Fibroblast of lung (primary cell): Measurements from ENCODE around the gene HP1BP3. TPM values are rescaled to one million over a fixed set of nuclear protein-coding genes. Genes with fewer than 3 reads are reported as not detected.

Experiments
- DNase-seq, 2 donors: peaks; one replicate each; pipeline versions ENCODE4 v3.0.0 to v3.0.0-alpha.2; 2010; ENCODE audit warnings: low read depth in 2 of 2
- H2AFZ ChIP-seq: 2 replicates; pipeline ENCODE4 v1.5.1; 2012; ENCODE audit warnings: low read length, control low read depth, inconsistent platforms
- H3K27ac ChIP-seq: 2 replicates; pipeline ENCODE4 v1.5.1; 2011; ENCODE audit warnings: low read length, control low read depth; ENCODE audit not compliant: insufficient read depth
- H3K27me3 ChIP-seq: 2 replicates; pipeline ENCODE4 v1.5.1; 2011; ENCODE audit warnings: mild to moderate bottlenecking, low read length; ENCODE audit not compliant: control insufficient read depth, insufficient read depth
- H3K36me3 ChIP-seq: 2 replicates; pipeline ENCODE4 v1.5.1; 2011; ENCODE audit warnings: low read length; ENCODE audit not compliant: control insufficient read depth, insufficient read depth
- H3K4me1 ChIP-seq: 2 replicates; pipeline ENCODE4 v1.5.1; 2011; ENCODE audit warnings: low read length; ENCODE audit not compliant: control insufficient read depth, insufficient read depth; ENCODE audit errors: extremely low read depth
- H3K4me2 ChIP-seq: 2 replicates; pipeline ENCODE4 v1.5.1; 2011; ENCODE audit warnings: low read length, control low read depth; ENCODE audit not compliant: insufficient read depth; ENCODE audit errors: extremely low read depth
- H3K4me3 ChIP-seq, 4 experiments: fragments of 200-600 bp in 1 of 4; sonication (generic) in 1 of 4; replicated peaks in 1 of 4; 2 replicates each; pipeline ENCODE4 v1.5.1; 2011 to 2016; ENCODE audit warnings: low read length in 4 of 4, low read depth in 3 of 4, mild to moderate bottlenecking in 3 of 4, control low read depth in 2 of 4, inconsistent platforms in 1 of 4, mixed read lengths in 1 of 4; ENCODE audit not compliant: insufficient read depth in 1 of 4; ENCODE audit errors: control extremely low read depth in 1 of 4
- H3K79me2 ChIP-seq: 2 replicates; pipeline ENCODE4 v1.5.1; 2012; ENCODE audit warnings: mild to moderate bottlenecking, low read length, inconsistent platforms; ENCODE audit not compliant: control insufficient read depth, insufficient read depth
- H3K9ac ChIP-seq: 2 replicates; pipeline ENCODE4 v1.5.1; 2011; ENCODE audit warnings: mild to moderate bottlenecking, low read length, control low read depth; ENCODE audit not compliant: insufficient read depth
- H3K9me3 ChIP-seq: 2 replicates; pipeline ENCODE4 v1.5.1; 2012; ENCODE audit warnings: low read depth, low read length; ENCODE audit not compliant: control insufficient read depth, insufficient read depth
- H4K20me1 ChIP-seq: 2 replicates; pipeline ENCODE4 v1.5.1; 2011; ENCODE audit warnings: low read length; ENCODE audit not compliant: control insufficient read depth, insufficient read depth; ENCODE audit errors: extremely low read depth
- EZH2 ChIP-seq: IDR thresholded peaks from 2 replicates; pipeline ENCODE4 v1.5.1; 2012; ENCODE audit warnings: low read length, control low read depth, mild to moderate bottlenecking; ENCODE audit errors: missing control alignments
- polyA plus RNA-seq, 2 donors: library from polyadenylated mRNA; depleted of rRNA in 1 of 2; stranded (reverse) in 1 of 2; unstranded in 1 of 2; fragments of >200 nt; gene quantifications; 2 replicates each; pipeline ENCODE4 v1.2.1, GENCODE V29; 2011 to 2012; ENCODE audit warnings: missing spikeins in 1 of 2
- total RNA-seq: library from RNA; depleted of rRNA; stranded (reverse); fragments of >200 nt; gene quantifications from 2 replicates; pipeline ENCODE4 v1.2.1, GENCODE V29; 2014
- TF ChIP-seq, protein P1 (sequence below), 2 donors: IDR thresholded peaks in 1 of 2; conservative IDR thresholded peaks in 1 of 2; 1 replicate in 1 of 2; 2 replicates in 1 of 2; pipeline ENCODE4 v1.5.1; 2011 to 2012; ENCODE audit warnings: low read length in 2 of 2, control low read depth in 1 of 2, inconsistent platforms in 1 of 2, low read depth in 1 of 2, mild to moderate bottlenecking in 1 of 2

The HP1BP3 gene
- total and polyA plus RNA-seq, 2 donors (not counting 1 experiment from before 2014, with no cell fraction given) = 201 to 255 TPM

DNA sequence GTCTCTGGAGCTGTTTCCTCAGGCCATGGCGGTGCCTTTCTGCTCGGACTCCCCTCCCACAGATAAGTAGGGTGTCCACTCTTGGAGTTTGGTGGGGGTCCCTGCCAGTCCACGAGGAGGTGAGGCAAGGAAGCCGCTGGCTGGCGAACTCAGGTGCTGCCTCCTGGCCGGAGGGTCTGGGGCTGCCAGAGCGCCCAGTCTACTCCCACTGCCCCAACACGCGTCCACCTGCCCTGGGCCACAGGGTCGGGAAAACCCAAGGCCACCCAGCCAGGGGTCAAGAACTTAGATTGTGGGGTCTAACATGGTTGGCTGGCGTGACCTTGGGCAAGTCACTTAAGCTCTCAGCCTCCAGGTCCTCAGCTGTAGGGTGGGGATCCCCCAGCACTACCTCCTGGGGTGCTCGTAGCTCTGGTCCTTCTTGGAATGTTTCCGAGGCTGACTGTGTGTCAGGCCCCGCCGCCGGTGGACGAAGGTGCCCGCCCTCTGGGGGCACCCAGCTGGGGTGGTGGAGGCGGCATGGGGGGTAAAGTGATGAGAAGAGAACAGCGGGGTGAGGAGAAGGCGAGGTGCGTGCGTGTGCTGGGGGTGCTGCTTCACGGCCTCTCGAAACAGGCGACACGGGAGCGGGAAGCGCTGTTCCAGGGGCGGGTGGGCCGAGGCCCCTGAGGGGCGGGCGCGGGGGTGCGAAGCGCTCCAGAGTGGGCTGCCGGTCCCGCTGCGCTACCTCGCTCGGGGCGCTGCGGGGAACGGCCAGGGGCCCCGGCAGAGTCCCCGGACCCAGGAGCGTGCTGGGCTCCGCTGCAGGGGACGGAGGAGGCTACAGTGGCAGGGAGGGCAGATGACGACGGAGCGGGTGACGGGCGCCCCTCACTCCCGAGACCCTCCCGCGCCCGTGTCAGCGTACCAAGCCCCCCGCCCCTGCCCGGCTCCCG, 55.8 kb downstream of the HP1BP3 start:
- no peak for TF ChIP-seq EZH2
- TF ChIP-seq, protein P1, sequence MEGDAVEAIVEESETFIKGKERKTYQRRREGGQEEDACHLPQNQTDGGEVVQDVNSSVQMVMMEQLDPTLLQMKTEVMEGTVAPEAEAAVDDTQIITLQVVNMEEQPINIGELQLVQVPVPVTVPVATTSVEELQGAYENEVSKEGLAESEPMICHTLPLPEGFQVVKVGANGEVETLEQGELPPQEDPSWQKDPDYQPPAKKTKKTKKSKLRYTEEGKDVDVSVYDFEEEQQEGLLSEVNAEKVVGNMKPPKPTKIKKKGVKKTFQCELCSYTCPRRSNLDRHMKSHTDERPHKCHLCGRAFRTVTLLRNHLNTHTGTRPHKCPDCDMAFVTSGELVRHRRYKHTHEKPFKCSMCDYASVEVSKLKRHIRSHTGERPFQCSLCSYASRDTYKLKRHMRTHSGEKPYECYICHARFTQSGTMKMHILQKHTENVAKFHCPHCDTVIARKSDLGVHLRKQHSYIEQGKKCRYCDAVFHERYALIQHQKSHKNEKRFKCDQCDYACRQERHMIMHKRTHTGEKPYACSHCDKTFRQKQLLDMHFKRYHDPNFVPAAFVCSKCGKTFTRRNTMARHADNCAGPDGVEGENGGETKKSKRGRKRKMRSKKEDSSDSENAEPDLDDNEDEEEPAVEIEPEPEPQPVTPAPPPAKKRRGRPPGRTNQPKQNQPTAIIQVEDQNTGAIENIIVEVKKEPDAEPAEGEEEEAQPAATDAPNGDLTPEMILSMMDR (conservative IDR thresholded peaks at IDR 0.05 in 1 of 2, IDR thresholded peaks at IDR 0.05 in 1 of 2; ENCODE audit: low read depth in 1 of 2, low read length in 2 of 2) = no peak
- DNase-seq = no peak
- H3K4me3 ChIP-seq = peak overlapping the region in 3 of 4 experiments; percentile 48 to 66 (median 51)
- H3K4me2 ChIP-seq = peak overlapping the region; percentile 97
- no peaks in the 10 kb centered on the region for H4K20me1 ChIP-seq
- H3K79me2 ChIP-seq = no peaks in the 10 kb centered on the region
- H3K9me3 ChIP-seq = no peaks in the 10 kb centered on the region
- H3K4me1 ChIP-seq = peaks cover 15% of the 10 kb centered on the region
- no peaks in the 10 kb centered on the region for H3K27me3 ChIP-seq
- H3K27ac ChIP-seq = peak overlapping the region; percentile 94
- H3K36me3 ChIP-seq = peaks cover 1% of the 10 kb centered on the region
- H3K9ac ChIP-seq = peak overlapping the region; percentile 81
- peak overlapping the region; percentile 27 for H2AFZ ChIP-seq

DNA sequence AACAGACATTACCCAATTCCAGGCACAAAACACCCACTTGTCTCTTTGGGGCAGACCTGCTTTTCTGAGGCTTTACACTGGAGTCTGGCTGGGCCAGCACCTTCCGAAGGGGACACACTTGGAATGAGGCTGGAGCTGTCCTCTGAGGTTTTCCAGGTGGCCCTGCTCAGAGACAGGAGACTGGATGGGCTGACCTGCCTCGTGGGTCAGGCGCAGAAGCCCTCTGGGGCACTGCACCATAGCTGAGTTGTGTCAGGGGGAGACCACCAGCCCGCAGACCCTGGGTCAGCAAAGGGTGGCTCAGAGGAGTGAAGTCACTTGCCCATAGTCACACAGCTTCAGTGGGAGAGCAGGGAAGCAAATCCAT, 56.4 kb downstream of the HP1BP3 start:
- Histone ChIP-seq H2AFZ (no peak overlapping the region), H3K79me2 (no peaks in the 10 kb centered on the region), H3K4me1 (peaks cover 15% of the 10 kb centered on the region), H3K36me3 (peaks cover 1% of the 10 kb centered on the region), H3K9ac (no peak overlapping the region), H3K4me3 (peak overlapping the region in 2 of 4 experiments; percentile 17 to 19), H3K4me2 (peak overlapping the region; percentile 54), H3K9me3 (no peaks in the 10 kb centered on the region), H3K27me3 (no peaks in the 10 kb centered on the region), H3K27ac (no peak overlapping the region), H4K20me1 (no peaks in the 10 kb centered on the region)
- DNase-seq = no peak
- no peak for TF ChIP-seq EZH2
- TF ChIP-seq, protein P1 (conservative IDR thresholded peaks at IDR 0.05 in 1 of 2, IDR thresholded peaks at IDR 0.05 in 1 of 2; ENCODE audit: low read depth in 1 of 2, low read length in 2 of 2) = no peak

DNA sequence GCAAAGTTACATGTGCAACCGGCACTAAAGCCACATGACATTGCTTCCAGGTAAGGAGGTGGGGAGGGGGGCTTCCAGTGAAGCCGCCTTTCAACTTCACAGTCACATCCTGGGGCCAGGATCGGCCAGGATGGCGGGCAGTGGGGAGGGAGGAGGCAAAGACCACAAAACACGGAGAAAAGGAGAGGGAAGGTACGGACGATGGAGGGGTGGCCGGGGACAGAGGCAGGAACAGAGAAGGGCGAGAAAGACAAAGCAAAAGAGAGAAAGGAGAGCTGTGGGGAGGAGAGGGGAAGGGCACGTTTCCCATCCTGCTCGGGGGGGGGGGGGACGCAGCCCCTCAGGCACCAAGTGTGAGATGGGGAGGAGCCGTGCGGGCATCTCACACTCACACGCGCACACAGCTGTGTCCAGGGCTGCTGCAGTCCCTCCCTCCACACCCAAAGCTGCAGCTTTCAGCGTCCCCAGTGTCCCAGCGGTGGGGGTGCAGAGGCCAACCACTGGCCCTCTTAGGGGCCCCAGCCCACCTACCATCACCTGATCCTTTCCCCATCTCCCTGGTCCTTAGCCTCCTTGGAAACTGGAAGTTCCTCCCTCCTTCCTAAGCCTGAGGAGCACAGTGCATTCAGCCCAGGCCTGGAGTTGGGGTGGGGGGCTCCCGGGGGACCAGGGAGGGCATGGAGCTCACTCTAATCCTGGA, 57.0 kb downstream of the HP1BP3 start:
- peaks cover 15% of the 10 kb centered on the region for H3K4me1 ChIP-seq
- H3K4me3 ChIP-seq = peak overlapping the region in 2 of 4 experiments; percentile 17 to 19
- H3K79me2 ChIP-seq = no peaks in the 10 kb centered on the region
- DNase-seq = no peak
- no peak overlapping the region for H3K9ac ChIP-seq
- H3K27ac ChIP-seq = no peak overlapping the region
- no peaks in the 10 kb centered on the region for H3K9me3 ChIP-seq
- TF ChIP-seq, protein P1 (conservative IDR thresholded peaks at IDR 0.05 in 1 of 2, IDR thresholded peaks at IDR 0.05 in 1 of 2; ENCODE audit: low read depth in 1 of 2, low read length in 2 of 2) = no peak
- no peak for TF ChIP-seq EZH2
- H3K27me3 ChIP-seq = no peaks in the 10 kb centered on the region
- no peak overlapping the region for H2AFZ ChIP-seq
- no peaks in the 10 kb centered on the region for H4K20me1 ChIP-seq
- H3K36me3 ChIP-seq = no peaks in the 10 kb centered on the region
- peak overlapping the region; percentile 54 for H3K4me2 ChIP-seq
